GM12891 (cell line): ENCODE results near the gene MEIKIN.

Experiments
- PAX5 ChIP-seq: IDR thresholded peaks from 2 replicates; pipeline ENCODE4 v1.6.1; 2011; ENCODE audit warnings: low read length, moderate library complexity, mild to moderate bottlenecking; ENCODE audit not compliant: insufficient read depth, severe bottlenecking
- POLR2A ChIP-seq: IDR thresholded peaks from 2 replicates; pipeline ENCODE4 v1.6.1; 2011; ENCODE audit warnings: low read depth, low read length, control low read depth
- POLR2AphosphoS5 ChIP-seq: IDR thresholded peaks from 2 replicates; pipeline ENCODE4 v1.6.1; 2011; ENCODE audit warnings: low read depth, low read length, control low read depth

DNA sequence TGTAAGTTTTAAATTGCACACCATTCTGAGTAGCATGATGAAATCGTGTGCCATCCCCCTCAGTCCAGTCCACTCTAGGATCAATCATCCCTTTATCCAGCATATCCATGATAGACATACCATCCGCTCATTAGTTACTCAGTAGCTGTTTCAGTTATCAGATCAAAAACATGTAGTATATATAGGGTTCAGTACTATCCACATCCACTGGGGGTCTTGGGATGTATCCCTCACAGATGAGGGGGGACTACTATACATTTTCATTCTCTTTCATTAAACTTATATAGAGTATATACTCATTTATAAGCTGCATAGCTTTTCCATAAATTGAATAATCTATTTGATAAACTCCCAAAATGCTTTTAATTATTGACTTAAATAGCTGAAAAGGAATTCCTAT, 67.6 kb downstream of the MEIKIN start:
- TF ChIP-seq POLR2A = no peak
- no peak for TF ChIP-seq POLR2AphosphoS5
- TF ChIP-seq PAX5 = no peak
